HG03097 (cell line): Measurements from ENCODE around the gene KLF16.

Experiments
- ATAC-seq: cut with Tn5 transposase; IDR thresholded peaks from one replicate; pipeline ENCODE4 v1.9.1; 2021; ENCODE audit not compliant: unreplicated experiment, low FRiP score

The KLF16 gene

DNA sequence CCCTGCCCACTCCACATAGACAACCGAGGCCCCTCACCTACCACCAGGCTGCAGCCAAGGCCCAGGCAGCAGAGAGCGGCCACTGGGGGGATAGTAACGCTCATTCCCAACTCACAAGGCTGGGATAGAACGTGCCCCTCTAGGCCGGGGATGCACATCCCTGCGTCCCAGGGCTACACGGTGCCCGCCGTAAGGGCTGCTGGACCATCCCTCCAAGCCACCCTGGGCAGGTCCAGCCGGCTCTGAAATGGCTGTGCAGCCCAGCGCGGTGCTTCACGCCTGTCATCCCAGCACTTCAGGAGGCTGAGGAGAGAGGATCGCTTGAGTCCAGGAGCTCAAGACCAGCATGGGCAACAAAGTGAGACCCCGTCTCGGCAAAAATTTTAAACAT, 18.3 kb downstream of the KLF16 start:
- no peak for ATAC-seq

DNA sequence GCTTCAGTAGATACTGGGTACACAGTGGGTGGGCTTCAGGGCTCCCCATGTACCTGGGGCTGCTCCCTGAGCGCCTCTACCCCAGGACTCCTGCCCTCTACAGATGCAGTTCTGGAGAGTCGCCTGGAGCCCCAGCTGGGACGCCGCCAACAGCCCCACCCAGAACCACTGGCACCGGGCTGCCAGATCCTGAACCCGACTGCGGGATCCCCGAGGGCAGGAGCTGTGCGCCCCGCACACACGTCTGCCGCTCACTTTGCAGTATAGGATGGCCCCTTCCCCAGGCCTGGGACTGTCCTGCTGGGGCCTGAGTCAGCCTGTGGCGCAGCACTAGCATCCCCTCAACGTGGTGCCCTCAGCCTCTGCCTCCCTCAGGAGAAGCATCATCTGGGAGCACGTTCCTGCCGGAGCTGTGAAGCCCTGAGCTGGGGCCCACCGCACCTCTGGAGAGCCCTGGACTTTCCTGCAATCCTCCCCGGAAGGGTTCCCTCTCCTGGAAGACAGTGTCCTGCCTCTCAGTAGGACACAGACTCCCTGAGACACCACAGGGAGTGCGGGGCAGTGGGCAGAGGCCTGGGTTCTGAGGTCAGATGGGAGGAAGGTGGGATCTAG, 18.8 kb downstream of the KLF16 start:
- no peak for ATAC-seq

DNA sequence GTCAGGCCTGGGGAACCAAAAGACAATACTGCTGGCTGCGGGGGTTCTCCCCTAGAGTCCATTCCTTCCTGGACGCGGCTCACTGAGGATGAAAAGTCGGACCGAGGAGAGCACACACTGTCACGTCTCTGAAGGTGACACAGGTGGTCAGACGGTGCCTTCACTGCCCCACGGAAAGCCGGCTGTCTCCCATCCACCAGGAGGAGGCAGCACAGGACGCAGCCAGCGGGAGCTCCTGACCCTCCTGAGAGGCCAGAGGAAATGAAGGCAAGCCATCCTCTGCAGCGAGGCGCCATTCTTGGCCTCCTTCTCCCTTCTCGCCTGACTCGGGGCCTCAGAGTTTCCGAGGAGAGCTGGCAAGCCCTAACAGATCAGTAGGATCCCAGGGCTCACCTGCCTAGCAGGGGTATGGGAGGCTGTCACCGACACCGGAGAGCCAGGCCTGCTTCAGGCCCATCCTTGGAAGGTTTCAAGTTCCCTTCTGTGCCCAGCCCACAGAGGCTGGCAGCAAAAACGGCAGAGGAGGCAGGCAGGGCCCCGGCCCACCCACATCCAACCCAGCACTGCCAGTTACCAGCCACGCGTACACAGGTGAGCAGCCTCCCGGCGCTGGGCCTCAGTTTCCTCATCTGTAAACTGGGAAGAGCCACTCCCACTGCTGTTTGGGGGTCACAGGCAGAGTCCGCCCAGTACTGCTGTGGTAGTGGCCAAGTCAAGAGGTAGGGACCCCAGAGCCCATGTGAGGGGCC, 19.6 kb downstream of the KLF16 start:
- ATAC-seq = no peak

DNA sequence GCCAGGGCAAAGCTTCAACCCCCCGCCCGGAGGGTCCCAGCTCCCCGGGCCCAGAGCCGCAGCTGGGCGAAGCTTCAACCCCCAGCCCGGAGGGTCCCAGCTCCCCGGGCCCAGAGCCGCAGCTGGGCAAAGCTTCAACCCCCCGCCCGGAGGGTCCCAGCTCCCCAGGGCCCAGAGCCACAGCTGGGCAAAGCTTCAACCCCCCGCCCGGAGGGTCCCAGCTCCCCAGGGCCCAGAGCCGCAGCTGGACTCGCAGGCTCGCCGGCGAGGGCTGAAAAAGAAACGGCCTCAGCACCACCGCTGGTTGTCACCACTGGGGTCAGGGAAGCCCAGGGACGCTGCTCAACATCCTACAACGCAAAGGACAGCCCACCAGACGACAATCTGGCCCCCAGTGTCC, 20.3 kb downstream of the KLF16 start:
- ATAC-seq = no peak

GRCh38 chr19:1841209-1841924, 22.0 kb downstream of the KLF16 start:
- ATAC-seq = no peak

DNA sequence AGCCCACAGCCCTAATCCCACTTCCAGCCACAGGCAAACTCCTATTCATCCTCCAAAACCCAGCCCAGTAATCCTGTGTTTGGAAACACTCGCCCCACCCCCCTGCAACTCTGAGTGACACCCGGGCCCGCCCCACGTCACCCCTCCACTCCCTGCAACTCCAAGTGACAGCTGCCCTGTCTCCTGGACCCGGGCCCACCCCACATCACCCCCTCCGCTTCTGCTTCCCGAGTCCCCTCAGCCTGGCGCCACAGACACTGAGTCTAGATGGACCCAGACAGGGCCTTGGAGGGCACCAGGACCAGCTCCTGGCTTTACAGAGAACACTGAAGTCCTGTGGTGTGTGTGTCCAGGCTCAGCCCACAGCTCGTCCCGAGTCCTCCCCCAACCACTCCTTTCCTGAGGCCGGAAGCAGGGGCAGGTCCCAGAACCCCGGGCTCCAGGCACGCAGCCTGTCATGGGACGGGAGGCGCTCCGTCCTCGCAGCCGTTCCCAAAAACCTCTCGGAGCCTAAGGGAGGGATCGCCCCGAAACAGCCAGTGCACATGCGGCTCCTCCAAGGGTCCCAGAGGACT, 22.8 kb downstream of the KLF16 start:
- no peak for ATAC-seq

- no peak for ATAC-seq
Measured at GRCh38 chr19:1839658-1840540, 23.5 kb downstream of the KLF16 start.

DNA sequence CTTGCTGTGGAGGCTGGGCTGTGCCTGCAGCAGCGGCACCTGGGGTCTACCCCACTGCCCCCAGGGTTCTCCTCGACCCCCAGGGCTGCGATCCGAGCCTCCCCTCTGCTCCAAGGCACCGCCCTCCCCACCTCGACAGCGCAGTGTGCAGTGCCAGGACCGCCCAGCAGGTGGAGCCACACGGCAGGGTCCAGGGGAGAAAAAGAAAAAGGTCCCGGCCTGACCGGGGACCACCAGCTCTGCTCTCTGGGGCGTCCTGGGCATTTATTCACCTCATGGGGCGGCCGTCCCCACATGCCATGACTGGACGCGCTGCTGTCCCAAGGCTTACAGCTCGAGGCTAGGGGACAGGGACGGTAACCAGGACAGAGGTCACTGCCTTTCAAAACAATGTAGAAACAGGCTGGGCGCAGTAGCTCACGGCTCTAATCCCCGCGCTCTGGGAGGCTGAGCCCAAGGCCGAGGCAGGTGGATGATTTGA, 25.7 kb downstream of the KLF16 start:
- no peak for ATAC-seq

- ATAC-seq = no peak
Measured at GRCh38 chr19:1837222-1837565, 26.2 kb downstream of the KLF16 start.

DNA sequence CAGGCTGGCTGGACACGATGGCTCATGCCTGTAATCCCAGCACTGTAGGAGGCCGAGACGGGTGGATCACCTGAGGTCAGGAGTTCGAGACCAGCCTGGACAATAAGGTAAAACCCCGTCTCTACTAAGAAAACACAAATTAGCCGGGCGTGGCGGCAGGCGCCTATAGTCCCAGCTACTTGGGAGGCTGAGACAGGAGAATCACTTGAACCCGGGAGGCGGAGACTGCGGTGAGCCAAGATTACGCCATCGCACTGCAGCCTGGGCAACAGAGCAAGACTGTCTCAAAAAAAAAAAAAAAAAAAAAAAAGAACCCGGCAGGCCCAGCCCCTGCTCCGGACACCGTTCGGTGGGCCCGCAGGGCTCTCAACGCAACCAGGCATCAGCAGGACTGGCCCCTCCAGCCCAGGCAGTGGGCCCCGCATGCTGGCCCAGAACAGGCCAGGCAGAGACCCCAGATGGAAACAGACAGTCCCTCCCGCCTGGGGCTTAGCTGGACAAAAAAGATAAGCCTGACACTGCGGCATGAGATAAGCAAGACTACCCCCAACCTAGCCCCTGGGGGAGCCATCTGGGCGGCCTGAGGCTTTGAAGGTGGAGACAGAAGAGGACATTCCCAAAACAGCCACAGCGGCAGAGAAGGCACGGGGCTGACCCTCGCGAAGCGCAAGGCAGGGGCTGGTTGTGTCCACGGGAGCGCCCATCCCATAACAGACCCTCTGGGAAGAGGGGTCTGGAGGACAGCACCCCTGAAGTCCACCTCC, 26.7 kb downstream of the KLF16 start:
- ATAC-seq = no peak

- no peak for ATAC-seq
Measured at GRCh38 chr19:1833540-1833939, 29.8 kb downstream of the KLF16 start.

GRCh38 chr19:1832046-1832663, 31.2 kb downstream of the KLF16 start:
- ATAC-seq = no peak

DNA sequence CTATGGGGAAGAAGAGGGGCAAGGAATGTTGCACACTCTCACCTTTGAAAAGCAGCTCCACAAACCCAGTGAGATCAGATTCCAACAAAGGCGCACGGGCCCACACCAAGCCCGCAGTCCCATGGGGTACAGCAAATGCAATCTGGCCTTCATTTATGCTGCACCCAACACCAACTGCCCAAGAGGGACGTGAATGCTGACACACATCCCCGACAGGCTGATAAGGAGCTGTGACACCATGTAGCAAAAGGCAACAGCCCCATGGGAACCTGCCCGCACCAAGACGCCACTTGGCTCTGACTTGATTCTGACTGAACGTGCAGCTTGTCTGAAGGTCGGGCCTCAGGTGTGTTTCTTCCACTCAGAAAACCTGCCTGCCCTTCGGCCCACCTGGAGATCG, 32.4 kb downstream of the KLF16 start:
- no peak for ATAC-seq

- no peak for ATAC-seq
Measured at GRCh38 chr19:1830568-1830967, 32.8 kb downstream of the KLF16 start.

DNA sequence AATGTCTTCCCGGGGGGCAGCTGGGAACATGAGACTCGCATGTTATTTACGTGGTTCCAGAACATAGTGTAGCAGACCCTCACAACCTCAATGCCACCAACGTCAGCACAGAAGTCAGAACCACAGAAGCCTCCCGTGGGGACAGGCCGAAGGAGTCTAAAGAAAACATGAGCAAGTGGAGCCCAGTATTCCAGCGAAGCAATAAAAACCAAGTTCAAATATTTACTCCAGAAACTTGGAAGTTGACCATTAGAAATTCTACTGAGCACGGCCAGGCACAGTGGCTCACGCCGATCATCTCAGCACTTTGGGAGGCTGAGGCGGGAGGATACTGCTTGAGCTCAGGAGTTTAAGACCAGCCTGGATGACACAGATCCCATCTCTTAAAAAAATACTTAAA, 33.4 kb downstream of the KLF16 start:
- no peak for ATAC-seq

DNA sequence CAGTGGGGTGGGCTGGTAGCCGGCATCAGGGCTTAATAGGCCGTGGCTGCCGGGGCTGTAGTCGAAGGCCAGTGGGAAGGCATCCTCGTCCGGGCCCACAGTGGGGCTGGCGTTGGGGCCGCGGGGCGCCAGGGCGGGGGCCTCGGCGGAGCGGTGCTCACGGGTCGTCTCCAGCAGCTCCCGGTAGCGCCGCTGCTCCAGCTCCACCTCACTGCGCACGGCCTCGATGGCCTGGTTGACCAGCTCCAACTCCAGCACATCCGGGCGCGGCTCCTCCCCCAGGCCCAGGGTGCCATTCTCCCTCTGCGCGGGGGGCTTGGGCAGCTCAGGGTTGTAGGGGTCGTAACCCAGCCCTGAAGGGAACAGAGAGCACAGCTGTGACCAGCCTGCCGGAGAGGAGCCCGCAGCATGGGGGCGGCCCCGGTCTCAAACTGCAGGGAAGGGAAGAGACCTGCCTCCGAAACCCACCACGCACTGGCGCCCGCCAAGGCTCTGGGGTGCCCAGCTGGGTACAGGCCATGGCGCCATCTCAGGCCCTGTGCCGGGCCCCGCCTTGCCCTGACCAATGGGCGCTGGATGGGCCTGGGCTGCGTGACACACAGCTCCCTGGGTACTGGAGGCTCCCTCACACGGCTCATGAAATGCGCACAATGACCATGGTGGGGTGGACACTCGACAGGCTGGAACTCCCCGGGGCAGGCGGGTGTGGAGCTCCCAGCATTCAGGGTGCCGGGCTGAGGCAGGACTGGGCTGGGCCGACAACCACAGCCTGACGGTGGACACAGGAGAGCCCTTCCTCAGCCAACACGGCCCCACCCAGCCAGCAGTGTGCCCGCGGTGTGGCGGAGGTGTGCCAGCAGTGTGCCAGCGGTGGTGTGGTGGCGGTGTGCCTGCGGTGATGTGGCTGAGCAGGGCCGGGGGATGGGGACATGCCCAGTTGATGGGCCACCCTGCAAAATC, 34.8 kb downstream of the KLF16 start:
- no peak for ATAC-seq

DNA sequence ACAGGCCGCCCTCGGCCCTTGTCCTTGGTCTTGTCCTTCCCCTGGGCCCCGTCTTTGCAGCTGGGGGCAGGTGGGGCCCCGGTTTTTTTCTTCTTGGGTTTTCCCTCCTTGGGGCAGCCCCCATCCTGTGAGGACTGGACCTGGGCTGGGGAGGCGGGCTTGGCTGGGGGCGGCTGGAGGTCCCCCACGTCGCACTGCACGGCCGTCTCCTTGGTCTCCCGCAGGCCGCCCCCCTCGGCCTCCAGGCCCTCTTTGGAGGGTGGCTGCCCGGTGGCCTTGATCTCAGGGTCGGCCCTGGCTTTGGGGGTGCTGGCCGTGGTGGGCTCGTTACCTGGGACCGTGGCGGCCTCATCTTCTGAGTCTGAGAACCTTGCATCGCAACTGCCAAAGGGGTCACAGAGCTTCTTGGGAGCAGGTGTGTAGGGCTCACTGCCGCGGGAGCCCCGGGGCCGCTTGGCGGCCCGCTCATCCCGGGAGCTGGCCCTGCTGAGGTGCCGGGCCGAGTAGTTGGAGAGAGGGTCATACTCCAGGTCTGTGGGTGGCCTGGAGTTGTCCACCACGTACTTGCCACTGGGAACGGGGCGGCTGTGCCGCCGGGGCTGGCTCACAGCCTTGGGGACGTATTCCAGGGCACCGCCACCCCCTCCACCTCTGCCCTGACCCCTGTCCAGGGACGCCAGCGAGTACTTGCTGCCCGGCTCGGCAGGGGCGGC, 35.7 kb downstream of the KLF16 start:
- ATAC-seq = no peak
